ENCODE measurements around the gene CLEC4G.

- TF ChIP-seq, protein P1, sequence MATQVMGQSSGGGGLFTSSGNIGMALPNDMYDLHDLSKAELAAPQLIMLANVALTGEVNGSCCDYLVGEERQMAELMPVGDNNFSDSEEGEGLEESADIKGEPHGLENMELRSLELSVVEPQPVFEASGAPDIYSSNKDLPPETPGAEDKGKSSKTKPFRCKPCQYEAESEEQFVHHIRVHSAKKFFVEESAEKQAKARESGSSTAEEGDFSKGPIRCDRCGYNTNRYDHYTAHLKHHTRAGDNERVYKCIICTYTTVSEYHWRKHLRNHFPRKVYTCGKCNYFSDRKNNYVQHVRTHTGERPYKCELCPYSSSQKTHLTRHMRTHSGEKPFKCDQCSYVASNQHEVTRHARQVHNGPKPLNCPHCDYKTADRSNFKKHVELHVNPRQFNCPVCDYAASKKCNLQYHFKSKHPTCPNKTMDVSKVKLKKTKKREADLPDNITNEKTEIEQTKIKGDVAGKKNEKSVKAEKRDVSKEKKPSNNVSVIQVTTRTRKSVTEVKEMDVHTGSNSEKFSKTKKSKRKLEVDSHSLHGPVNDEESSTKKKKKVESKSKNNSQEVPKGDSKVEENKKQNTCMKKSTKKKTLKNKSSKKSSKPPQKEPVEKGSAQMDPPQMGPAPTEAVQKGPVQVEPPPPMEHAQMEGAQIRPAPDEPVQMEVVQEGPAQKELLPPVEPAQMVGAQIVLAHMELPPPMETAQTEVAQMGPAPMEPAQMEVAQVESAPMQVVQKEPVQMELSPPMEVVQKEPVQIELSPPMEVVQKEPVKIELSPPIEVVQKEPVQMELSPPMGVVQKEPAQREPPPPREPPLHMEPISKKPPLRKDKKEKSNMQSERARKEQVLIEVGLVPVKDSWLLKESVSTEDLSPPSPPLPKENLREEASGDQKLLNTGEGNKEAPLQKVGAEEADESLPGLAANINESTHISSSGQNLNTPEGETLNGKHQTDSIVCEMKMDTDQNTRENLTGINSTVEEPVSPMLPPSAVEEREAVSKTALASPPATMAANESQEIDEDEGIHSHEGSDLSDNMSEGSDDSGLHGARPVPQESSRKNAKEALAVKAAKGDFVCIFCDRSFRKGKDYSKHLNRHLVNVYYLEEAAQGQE (IDR thresholded peaks at IDR 0.05; ENCODE audit: low read depth), result no peak
- TF ChIP-seq EP300 (IDR thresholded peaks at IDR 0.05; ENCODE audit: borderline replicate concordance), result no peak
- no peak for TF ChIP-seq CREB1 (IDR thresholded peaks at IDR 0.05; ENCODE audit: low read depth)
- no peak for TF ChIP-seq ZBTB7A (IDR thresholded peaks at IDR 0.05; ENCODE audit: low read depth)
- TF ChIP-seq TAF1 (IDR thresholded peaks at IDR 0.05; ENCODE audit: low read depth), result no peak
- no peak for TF ChIP-seq RAD21 (IDR thresholded peaks at IDR 0.05; ENCODE audit: low read depth)
- TF ChIP-seq, protein P2, sequence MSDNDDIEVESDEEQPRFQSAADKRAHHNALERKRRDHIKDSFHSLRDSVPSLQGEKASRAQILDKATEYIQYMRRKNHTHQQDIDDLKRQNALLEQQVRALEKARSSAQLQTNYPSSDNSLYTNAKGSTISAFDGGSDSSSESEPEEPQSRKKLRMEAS (IDR thresholded peaks at IDR 0.05), result no peak
- no peak for TF ChIP-seq CEBPB (IDR thresholded peaks at IDR 0.05)
- TF ChIP-seq TCF12 (IDR thresholded peaks at IDR 0.05; ENCODE audit: low read depth), result no peak
- no peak for TF ChIP-seq EGR1 (IDR thresholded peaks at IDR 0.05)
- no peak for TF ChIP-seq YY1 (IDR thresholded peaks at IDR 0.05; ENCODE audit: low read depth)
- TF ChIP-seq, protein P3, sequence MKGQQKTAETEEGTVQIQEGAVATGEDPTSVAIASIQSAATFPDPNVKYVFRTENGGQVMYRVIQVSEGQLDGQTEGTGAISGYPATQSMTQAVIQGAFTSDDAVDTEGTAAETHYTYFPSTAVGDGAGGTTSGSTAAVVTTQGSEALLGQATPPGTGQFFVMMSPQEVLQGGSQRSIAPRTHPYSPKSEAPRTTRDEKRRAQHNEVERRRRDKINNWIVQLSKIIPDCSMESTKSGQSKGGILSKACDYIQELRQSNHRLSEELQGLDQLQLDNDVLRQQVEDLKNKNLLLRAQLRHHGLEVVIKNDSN (IDR thresholded peaks at IDR 0.05), result no peak
- TF ChIP-seq FOXM1 (IDR thresholded peaks at IDR 0.05; ENCODE audit: borderline replicate concordance, low read depth), result no peak
- no peak for TF ChIP-seq NFIC (IDR thresholded peaks at IDR 0.05)
These were observed 39.4 kb downstream of the CLEC4G start for GRCh38 chr19:7692417-7693088.

All from Ishikawa (cell line).